HG02938 (cell line): Measurements from ENCODE around the gene MBLAC1.

Experiments used
- ATAC-seq: cut with Tn5 transposase; IDR thresholded peaks from one replicate; pipeline ENCODE4 v1.9.1; 2021; ENCODE audit warnings: mild to moderate bottlenecking, moderate library complexity; ENCODE audit not compliant: unreplicated experiment

Gene MBLAC1, protein sequence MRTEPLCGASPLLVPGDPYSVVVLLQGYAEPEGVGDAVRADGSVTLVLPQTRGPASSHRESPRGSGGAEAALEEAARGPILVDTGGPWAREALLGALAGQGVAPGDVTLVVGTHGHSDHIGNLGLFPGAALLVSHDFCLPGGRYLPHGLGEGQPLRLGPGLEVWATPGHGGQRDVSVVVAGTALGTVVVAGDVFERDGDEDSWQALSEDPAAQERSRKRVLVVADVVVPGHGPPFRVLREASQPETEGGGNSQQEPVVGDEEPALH

DNA sequence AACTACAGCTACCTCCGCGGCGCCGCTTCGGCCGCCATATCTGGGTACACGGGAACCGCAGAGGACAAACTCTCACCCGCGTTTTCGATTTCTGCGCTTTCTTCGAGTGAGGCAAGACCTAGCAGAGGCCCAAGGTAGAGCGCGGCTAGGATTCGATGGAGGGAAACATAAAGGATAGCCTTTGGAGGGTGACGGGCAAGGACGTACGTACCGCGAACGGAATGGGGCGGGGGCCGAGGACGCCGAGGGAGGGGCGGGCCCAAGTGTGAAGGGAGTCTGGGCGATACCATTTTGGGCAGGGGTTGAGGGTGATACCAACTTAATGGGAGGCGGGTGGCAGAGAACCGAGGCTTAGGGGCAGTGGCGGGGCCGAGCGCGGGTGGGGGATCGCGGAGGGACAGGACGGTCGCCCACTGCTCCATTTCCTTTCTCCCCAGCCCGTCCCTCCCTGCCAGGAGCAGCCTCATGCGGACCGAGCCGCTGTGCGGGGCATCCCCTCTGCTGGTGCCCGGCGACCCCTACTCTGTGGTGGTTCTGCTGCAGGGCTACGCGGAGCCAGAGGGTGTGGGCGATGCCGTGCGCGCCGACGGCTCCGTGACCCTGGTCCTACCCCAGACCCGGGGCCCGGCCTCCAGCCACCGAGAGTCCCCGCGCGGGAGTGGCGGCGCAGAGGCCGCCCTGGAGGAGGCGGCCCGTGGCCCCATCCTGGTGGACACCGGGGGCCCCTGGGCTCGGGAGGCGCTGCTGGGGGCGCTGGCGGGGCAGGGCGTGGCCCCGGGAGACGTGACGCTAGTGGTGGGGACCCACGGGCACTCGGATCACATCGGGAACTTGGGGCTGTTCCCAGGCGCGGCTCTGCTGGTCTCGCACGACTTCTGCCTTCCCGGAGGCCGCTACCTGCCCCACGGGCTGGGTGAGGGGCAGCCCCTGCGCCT, at the start of gene MBLAC1:
MBLAC1 (plus strand) TSS at position 37 of the 935 bp plus-strand sequence; CDS start at position 466, 429 bp downstream.
- ATAC-seq, result peak; percentile 62

DNA sequence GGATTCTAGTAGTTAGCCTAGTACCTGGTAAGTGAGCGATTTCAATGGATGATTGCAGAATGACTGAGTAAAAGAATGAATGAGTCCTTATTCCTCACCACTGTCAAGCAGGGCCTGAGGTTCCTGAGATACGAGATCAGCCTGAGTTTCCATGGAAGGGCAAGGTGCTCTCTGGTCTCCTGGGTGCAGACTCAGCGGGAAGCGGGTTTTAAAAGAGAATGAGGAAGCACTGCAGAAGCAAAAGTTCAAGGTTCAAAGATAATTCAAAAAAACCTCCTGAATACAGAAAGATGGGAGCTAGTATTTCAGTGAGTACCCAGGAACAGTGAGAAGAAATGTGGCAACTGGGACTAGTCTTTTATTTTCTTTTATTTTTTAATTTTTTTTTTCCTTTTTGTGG, 49.6 kb upstream of the MBLAC1 start:
- no peak for ATAC-seq

DNA sequence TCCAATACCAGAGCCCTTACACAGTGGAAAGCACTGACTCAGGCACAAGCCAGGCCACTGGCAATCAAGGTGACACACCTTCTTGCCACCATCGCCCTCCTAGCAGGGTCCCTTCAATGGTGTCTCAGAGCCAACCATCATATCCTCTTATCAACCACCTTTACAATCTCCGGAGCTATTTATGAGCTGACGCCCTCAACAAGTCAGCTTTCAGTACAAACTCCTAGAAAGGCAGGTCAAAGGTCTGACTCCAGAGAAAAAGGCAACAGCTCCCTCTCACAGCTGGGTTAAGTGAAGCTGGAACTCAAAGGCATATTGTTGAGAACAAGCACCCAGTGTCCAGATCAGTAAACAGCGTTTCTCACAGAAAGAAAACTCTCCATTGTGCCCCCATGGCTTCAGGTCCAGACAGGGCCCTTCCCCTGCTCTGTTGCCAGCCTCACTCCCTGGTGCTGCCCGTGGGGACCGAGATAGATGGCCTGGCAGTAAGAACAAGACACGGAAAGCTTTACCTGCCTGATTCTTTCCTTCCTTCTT, 47.7 kb upstream of the MBLAC1 start:
- no peak for ATAC-seq

DNA sequence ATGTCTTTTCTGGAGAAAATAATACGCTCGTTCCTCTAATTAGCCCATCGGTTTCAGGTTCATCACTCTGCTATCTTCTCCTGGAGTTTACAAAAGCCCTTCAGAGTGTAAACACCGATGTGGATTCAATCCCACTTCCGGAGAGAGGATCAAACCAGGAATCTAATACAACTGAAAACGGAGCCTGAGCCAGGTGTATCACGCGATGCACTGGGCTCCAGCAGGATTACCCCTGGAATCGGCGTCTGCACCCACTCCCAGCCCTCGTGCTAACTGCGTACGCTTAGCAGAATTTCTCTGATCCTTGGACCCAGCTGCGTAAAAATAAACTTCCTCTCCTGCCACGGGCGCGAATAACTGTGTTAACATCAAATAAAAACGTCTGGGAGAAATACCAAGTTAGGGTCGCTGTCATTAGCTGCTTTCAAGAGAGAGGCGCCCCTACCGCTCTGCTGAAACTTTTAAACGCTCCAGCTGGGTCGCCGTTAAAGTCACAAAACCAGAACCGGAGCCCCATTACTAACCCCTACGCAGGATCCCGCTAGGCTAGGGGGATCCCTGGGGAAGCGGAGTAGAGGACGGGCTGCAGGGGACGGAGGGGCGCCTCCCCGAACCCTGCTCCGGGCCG, 45.7 kb upstream of the MBLAC1 start:
- ATAC-seq, result no peak

DNA sequence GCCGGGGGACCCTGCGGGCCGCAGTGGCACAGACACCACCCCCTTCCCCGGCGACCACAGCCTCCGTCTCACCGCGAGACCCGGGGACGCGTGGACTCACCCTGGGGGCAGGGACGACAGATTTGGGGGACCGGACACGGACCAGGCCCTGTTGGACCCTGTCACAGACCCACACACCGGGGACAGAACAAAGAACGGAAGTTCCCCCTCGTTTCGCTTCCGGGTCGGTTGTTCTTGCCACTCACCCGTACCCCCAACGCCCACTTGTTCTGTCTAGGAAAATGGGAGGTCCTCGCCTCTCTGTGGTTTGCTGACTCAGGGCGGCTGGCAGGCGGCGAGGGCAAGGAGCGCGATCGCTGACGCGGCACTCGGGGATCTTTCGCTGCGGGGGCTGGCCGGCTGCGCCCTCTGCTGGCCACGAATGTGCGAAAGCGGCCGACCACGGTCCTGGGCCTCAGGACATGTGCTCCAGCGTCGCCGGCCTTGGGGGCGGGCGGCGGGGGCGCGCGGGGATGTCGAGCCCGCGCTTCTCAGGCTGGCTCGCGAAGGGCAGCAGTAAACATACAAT, 45.1 kb upstream of the MBLAC1 start, which contains the start of gene ZNF3:
ZNF3 (minus strand) TSS at position 189 of the 568 bp plus-strand sequence. CDS start 4,366 bp downstream, outside the sequence.
- peak; percentile 81 for ATAC-seq

DNA sequence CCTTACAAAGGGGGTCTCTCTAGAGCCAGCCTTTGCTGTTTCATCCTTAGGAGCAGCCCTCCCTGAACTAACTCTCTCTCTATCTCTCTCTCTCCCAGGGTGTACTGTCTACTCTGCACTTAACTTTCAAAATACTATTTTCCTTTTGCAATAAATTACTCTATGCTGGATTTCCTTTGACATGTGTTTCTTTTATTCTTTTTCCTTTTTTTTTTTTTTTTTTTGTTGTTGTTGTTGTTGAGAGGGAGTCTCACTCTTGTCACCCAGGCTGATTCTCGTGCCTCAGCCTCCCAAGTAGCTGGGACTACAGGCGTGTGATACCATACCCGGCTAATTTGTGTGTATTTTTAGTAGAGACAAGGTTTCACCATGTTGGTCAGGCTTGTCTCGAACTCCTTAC, 43.8 kb upstream of the MBLAC1 start:
- no peak for ATAC-seq

DNA sequence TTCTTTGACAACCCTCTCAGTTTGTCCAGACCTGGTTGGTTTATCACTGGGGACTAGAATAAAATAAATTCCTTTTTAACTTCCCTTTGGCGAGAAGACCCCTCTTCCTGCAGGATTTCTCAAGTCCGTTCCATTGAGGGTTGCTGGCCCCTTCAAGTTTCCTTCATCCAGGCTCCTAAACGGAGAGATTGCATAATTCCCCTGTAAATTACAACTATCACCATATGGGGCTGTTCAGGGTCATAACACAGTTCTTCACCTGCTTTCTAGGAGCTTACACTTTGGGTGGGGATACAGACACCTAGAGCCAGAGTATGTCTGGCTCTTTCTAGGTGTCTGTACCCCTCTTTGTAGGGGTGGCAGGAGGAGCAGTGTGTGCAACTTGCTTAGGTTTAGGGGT, 41.3 kb upstream of the MBLAC1 start:
- no peak for ATAC-seq

DNA sequence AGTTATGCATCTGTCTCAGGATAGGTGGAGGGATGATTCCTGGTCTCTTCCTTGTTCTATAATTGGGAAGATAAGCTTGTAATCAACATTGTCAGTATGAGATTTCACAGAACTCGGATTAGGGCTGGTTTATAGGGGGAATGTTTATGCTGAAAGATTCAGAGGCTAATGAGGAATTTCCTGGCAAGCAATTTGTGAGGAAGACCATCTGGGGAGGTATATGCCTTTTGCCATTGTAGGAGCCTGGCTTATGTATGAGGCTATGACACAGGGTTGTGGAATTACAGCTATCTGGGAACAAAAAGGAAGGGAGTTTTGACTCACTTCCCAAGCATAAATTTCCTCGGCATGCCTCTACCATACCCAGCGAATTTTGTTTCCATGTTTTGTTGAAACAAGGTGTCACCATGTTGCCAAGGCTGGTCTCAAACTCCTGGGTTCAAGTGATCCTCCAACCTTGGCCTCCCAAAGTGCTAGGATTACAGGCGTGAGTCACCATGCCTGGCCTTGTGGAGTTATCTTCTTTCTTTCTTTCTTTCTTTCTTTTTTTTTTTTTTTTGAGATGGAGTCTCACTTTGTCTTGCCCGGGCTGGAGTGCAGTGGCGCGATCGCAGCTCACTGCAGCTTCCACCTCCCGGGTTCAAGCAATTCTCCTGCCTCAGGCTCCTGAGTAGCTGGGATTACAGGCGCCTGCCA, 39.6 kb upstream of the MBLAC1 start:
- no peak for ATAC-seq

DNA sequence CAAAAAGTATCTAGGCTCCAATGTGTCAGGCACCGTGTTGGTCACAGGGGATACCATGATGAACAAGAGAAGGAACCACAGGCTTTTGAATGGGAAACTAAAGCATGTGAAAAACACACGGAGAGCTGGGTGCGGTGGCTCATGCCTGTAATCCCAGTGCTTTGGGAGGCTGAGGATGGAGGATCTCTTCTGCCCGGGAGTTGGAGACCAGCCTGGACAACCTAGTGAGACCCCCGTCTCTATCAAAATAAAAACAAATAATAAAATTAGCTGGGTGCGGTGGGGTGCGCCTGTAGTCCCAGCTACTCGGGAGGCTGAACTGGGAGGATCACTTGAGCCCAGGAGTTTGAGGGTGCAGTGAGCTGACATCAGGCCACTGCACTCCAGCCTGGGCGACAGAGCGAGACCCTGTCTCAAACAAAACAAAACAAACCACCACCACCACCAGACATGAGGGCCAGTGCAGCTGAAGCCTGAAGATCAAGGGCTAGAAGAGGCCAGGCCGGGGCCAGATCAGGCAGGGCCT, 38.6 kb upstream of the MBLAC1 start:
- no peak for ATAC-seq

DNA sequence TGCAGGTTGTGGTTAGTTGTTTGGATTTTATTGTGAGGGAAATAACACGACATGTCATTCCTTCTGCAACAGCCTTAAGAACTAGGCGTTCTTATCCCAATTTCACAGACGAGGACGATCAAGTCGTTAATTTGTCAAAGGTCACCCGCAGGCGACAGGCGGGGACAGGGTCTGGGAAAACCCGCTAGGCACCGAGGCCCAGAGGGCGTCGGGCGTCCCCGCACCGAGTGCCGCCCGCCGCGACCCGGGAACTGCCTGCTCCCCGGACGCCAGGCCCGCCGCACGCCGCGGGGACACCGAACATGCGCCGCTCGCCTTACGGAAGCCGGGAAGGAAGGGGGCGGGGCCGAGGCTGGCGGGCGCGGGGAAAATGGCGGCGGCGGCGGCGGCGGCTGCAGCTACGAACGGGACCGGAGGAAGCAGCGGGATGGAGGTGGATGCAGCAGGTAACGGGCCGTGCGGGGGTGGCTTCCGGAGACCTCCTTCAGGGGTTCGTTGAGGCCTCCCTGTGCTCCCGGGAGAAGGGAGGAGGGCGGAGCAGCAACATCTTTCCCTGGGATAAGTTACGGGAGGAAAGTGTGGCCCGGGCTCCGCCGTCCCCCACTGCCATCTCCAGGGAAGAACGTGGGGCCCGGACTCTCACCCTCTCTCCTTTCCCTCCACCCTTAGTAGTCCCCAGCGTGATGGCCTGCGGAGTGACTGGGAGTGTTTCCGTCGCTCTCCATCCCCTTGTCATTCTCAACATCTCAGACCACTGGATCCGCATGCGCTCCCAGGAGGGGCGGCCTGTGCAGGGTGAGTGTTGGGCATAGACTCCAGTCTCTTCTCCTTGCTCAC, 37.9 kb upstream of the MBLAC1 start, which contains the start of gene COPS6:
COPS6 (plus strand) TSS at position 349 of the 837 bp plus-strand sequence; CDS start at position 371, 22 bp downstream.
- no peak for ATAC-seq

DNA sequence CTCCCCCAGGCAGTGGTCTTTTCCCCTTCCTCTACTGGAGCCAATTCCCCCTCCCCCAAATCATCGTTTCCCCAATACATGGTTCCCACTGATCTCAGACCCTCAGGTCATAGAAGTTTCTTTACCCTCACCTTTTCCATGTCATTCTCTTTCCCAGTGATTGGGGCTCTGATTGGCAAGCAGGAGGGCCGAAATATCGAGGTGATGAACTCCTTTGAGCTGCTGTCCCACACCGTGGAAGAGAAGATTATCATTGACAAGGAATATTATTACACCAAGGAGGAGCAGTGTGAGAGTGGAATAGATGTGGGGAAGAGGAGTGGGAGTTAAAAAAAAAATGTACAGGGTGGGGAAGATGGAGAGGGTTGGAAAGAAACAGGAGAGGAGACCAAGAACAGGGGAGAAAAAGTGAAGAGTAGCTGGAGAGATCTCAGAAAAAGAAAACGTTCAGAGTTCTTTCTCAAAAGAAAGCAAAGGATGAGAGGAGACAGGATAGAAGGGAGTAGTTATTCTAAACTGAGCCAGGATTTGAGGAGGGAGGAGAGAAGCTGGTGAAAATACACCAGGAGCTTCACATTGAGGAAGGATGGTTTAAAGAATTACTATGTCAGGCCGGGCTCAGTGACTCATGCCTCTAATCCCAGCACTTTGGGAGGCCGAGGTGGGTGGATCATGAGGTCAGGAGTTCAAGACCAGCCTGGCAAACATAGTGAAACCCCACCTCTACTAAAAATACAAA, 37.1 kb upstream of the MBLAC1 start:
- no peak for ATAC-seq

DNA sequence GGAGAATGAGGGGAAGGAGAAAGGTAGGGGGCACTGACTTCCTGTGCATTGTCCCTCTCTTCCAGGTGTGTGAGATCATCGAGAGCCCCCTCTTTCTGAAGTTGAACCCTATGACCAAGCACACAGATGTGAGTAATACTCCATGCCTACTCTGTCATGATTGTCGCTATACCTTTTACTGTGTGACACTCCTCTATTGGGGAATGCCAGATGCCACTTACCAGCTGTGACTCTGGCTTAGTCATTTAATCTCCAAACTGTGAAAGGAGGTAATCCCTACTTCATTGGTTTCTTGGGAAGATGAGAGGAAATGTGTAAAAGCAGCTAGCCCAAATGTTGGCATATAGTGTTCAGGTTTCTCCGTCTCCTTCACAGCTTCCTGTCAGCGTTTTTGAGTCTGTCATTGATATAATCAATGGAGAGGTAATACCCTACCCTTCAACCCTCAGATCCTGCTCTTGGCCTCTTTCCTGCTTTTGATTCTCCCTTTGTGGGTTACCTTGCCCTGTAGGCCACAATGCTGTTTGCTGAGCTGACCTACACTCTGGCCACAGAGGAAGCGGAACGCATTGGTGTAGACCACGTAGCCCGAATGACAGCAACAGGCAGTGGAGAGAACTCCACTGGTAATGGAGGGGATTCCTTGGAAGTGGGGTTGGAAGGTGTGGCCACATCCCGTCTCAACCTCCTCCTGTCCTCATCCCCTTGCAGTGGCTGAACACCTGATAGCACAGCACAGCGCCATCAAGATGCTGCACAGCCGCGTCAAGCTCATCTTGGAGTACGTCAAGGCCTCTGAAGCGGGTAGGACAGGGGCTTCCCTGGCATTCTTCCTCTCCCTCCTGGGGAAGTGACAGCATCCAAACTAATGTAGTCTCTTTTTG, 36.0 kb upstream of the MBLAC1 start:
- ATAC-seq, result no peak

DNA sequence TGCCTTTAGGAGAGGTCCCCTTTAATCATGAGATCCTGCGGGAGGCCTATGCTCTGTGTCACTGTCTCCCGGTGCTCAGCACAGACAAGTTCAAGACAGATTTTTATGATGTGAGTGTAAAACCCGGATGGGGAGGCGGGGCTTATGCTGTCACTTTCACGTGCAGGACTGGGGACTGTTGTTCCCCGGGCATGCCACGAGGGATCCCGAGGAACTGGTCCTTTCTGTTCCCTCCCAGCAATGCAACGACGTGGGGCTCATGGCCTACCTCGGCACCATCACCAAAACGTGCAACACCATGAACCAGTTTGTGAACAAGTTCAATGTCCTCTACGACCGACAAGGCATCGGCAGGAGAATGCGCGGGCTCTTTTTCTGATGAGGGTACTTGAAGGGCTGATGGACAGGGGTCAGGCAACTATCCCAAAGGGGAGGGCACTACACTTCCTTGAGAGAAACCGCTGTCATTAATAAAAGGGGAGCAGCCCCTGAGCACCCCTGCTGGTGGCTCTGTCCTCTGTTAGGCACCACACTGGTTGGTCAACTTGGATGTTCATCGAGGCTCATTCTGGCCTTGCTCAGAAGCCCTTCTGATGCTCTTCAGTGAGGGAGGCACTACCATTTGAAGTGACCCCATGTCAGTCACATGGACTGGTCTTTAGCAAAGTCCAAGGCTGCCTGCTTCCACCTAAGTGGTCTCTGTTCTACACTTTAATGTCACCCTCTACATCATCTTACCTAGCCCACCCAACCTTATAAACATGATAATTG, 35.2 kb upstream of the MBLAC1 start:
- no peak for ATAC-seq

DNA sequence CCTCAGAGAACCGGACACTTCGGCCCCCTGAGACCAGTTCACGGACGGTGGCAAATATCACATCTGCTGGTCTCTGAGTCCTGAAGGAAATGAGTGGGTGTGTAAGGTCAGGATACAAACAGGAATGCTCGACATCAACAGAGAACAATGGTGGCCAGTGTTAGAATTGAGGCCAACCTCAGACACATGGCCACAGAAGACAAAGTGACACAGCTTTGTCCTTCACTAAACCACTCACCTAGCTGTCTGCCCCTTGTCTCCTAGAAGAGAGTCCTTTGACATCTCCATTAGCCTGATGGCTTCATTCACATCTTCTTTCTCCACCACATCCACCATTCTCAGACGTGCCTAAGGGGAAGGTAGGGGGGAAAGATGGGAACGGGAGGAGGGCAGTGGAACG, 33.7 kb upstream of the MBLAC1 start:
- no peak for ATAC-seq

DNA sequence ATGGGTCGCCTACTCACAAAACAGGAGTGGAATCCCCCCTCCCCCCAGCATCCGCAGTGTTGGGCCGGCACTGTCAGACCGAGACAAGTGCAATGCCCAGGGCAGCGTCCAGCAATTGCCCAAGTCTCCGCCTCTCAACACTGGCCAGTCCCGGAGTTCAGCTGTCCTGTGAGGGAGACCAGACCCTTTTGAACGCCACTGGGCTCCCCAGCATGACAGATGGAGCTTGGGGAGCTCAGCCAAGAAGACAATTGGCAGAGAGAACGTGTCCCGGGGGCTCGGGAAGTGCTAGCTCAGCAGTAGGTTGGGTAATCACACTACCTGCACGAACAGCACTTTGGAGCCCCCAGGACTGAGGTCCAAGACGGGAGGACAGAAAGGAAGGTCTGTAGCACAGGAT, 33.3 kb upstream of the MBLAC1 start:
- ATAC-seq, result no peak

DNA sequence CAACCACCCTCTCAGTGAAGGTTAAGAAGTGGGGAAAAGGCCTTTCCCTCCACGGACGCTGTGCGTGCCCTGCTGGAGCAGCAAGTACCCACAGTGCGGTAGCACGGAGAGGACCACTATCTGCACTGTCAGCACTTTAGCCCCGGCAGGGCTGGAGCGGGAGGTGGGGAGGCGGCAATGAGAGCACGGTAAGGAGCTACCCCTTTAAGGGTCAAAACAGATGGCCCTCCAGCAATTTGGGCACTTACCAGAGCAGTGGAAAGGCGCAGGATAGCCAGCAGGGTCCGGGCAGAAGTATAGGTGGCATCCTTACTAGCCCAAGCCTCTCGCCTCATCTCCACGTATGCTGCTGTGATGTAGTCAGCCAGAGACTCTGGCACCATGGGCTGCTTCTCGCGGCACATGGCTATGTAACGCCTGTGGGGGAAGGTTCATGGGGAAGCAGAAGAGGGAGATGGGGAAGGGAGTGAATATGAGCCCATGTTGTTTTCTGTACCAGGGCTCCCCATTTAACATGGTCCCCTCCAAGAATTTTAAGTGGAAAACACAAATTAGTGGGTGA, 32.8 kb upstream of the MBLAC1 start:
- no peak for ATAC-seq
